HCT116 (cell line): ENCODE results near the gene POR. TPM values are rescaled to one million over a fixed set of nuclear protein-coding genes. Genes with fewer than 3 reads are reported as not detected.

ENCODE experiments used
- ATAC-seq: fragments of 200-7000 bp; cut with Tn5 transposase; 2 replicates; pipeline ENCODE4 v1.9.1; 2020; ENCODE audit warnings: mild to moderate bottlenecking, moderate library complexity
- BruUV-seq: library from RNA; stranded (reverse); fragments of 400-500 nt; replicated peaks from 2 replicates; lab custom pipeline; 2021; lab: Mats Ljungman, UMichigan
- CTCF ChIA-PET: fragments of 300-600 bp; sonication (Branson Sonifier 250); formaldehyde crosslinking; loops from one replicate; lab custom pipeline; 2021; ENCODE audit warnings: antibody characterized with exemption; lab: Charles Lee
- POLR2A ChIA-PET: fragments of 300-600, 350-600 bp; sonication (Branson Sonifier 250); formaldehyde crosslinking; loops from one replicate; lab custom pipeline; 2021; ENCODE audit warnings: antibody characterized with exemption; lab: Charles Lee
- RAD21 ChIA-PET, 2 experiments: fragments of 300-600 bp; sonication (Branson Sonifier 250); formaldehyde crosslinking; loops; one replicate each; lab custom pipeline; 2023; ENCODE audit warnings: low total read pairs in 2 of 2; ENCODE audit not compliant: uncharacterized antibody in 2 of 2, unreplicated experiment in 2 of 2, low non-redundant PET in 1 of 2; lab: Charles Lee
- DNase-seq: peaks from one replicate; pipeline ENCODE4 v3.0.0-alpha.2; 2010; ENCODE audit warnings: low read depth, low spot score
- H2AFZ ChIP-seq: fragments of 200-600 bp; shearing (Covaris generic), sonication (generic); 2 replicates; pipeline ENCODE4 v1.6.1; 2017; ENCODE audit warnings: low read depth, mixed run types, mixed read lengths, antibody characterized with exemption, low read length; ENCODE audit not compliant: poor library complexity, severe bottlenecking
- H3K27ac ChIP-seq: 2 replicates; pipeline ENCODE4 v1.5.1; 2012; ENCODE audit warnings: low read depth, low read length
- H3K27me3 ChIP-seq: fragments of 200-600 bp; sonication (generic); 2 replicates; pipeline ENCODE4 v1.6.1; 2016; ENCODE audit warnings: mixed run types, low read length, mixed read lengths; ENCODE audit not compliant: insufficient read depth
- H3K36me3 ChIP-seq, 2 experiments: fragments of 200-500 bp in 1 of 2; fragments of 200-600 bp in 1 of 2; sonication (Bioruptor generic) in 1 of 2; sonication (generic) in 1 of 2; 2 replicates each; pipeline versions ENCODE4 v1.5.1 to v1.6.1; 2014 to 2016; ENCODE audit warnings: low read length in 2 of 2, inconsistent platforms in 1 of 2, mixed read lengths in 1 of 2, mixed run types in 1 of 2; ENCODE audit not compliant: insufficient read depth in 2 of 2, control insufficient read depth in 1 of 2
- H3K4me1 ChIP-seq, 2 experiments: fragments of 200-600 bp in 1 of 2; sonication (generic) in 1 of 2; 2 replicates each; pipeline versions ENCODE4 v1.5.1 to v1.6.1; 2012 to 2017; ENCODE audit warnings: low read length in 2 of 2, inconsistent platforms in 1 of 2, mild to moderate bottlenecking in 1 of 2, mixed read lengths in 1 of 2, mixed run types in 1 of 2, moderate library complexity in 1 of 2; ENCODE audit not compliant: insufficient read depth in 2 of 2, control insufficient read depth in 1 of 2
- H3K4me2 ChIP-seq: fragments of 200-600 bp; sonication (generic); 2 replicates; pipeline ENCODE4 v1.6.1; 2017; ENCODE audit warnings: mixed run types, low read length, mixed read lengths
- H3K4me3 ChIP-seq, 2 experiments: fragments of 200-600 bp in 1 of 2; sonication (generic) in 1 of 2; replicated peaks in 1 of 2; 2 replicates each; pipeline ENCODE4 v1.5.1; 2011 to 2016; ENCODE audit warnings: low read length in 2 of 2, control low read depth in 1 of 2, low read depth in 1 of 2, mild to moderate bottlenecking in 1 of 2, mixed read lengths in 1 of 2, mixed run types in 1 of 2
- H3K79me2 ChIP-seq: fragments of 200-600 bp; sonication (generic); 2 replicates; pipeline ENCODE4 v1.6.1; 2017; ENCODE audit warnings: mild to moderate bottlenecking, mixed run types, low read length, moderate library complexity, mixed read lengths; ENCODE audit not compliant: insufficient read depth
- H3K9ac ChIP-seq: fragments of 200-600 bp; sonication (generic); 2 replicates; pipeline ENCODE4 v1.6.1; 2016; ENCODE audit warnings: low read length, mixed read lengths
- H3K9me2 ChIP-seq: fragments of 200-600 bp; sonication (generic), shearing (Covaris generic); 2 replicates; pipeline ENCODE4 v1.6.1; 2017; ENCODE audit warnings: mixed run types, mild to moderate bottlenecking, moderate library complexity; ENCODE audit not compliant: insufficient read depth
- H3K9me3 ChIP-seq, 2 experiments: fragments of 200-500 bp in 1 of 2; fragments of 200-600 bp in 1 of 2; sonication (Bioruptor generic) in 1 of 2; sonication (generic) in 1 of 2; 2 replicates each; pipeline ENCODE4 v1.6.1; 2014 to 2017; ENCODE audit warnings: low read length in 2 of 2, mixed read lengths in 2 of 2, inconsistent platforms in 1 of 2, low read depth in 1 of 2, mild to moderate bottlenecking in 1 of 2, mixed run types in 1 of 2, moderate library complexity in 1 of 2; ENCODE audit not compliant: control insufficient read depth in 1 of 2, insufficient read depth in 1 of 2
- H4K20me1 ChIP-seq: fragments of 200-600 bp; sonication (generic), shearing (Covaris generic); 2 replicates; pipeline ENCODE4 v1.6.1; 2017; ENCODE audit warnings: mixed run types, mild to moderate bottlenecking, moderate library complexity; ENCODE audit not compliant: insufficient read depth
- ATF3 ChIP-seq: IDR thresholded peaks from 2 replicates; pipeline ENCODE4 v1.6.1; 2012
- CTCF ChIP-seq, 3 experiments: fragments of 200-600 bp in 1 of 3; sonication (generic) in 1 of 3; IDR thresholded peaks in 2 of 3; conservative IDR thresholded peaks in 1 of 3; 2 replicates each; pipeline ENCODE4 v1.5.1; 2012 to 2017; ENCODE audit warnings: low read depth in 2 of 3, low read length in 2 of 3, antibody characterized with exemption in 1 of 3, borderline replicate concordance in 1 of 3, control low read depth in 1 of 3, mild to moderate bottlenecking in 1 of 3, mixed read lengths in 1 of 3, mixed run types in 1 of 3, moderate library complexity in 1 of 3; ENCODE audit not compliant: insufficient read depth in 1 of 3
- EGR1 ChIP-seq: IDR thresholded peaks from 2 replicates; pipeline ENCODE4 v1.6.1; 2012; ENCODE audit warnings: low read depth
- ELF1 ChIP-seq: IDR thresholded peaks from 2 replicates; pipeline ENCODE4 v1.6.1; 2012; ENCODE audit warnings: low read depth, borderline replicate concordance
- FOSL1 ChIP-seq: IDR thresholded peaks from 2 replicates; pipeline ENCODE4 v1.6.1; 2012; ENCODE audit warnings: low read depth
- JUND ChIP-seq: IDR thresholded peaks from 2 replicates; pipeline ENCODE4 v1.6.1; 2012
- POLR2A ChIP-seq: IDR thresholded peaks from 2 replicates; pipeline ENCODE4 v1.7.0; 2011; ENCODE audit warnings: borderline replicate concordance; ENCODE audit not compliant: insufficient read depth, insufficient read length; ENCODE audit errors: extremely low read depth
- POLR2AphosphoS5 ChIP-seq: IDR thresholded peaks from 2 replicates; pipeline ENCODE4 v1.6.1; 2011; ENCODE audit warnings: mild to moderate bottlenecking, low read depth, low read length, moderate library complexity
- RAD21 ChIP-seq: IDR thresholded peaks from 2 replicates; pipeline ENCODE4 v1.6.1; 2012; ENCODE audit warnings: low read depth, mild to moderate bottlenecking
- SIN3A ChIP-seq: IDR thresholded peaks from 2 replicates; pipeline ENCODE4 v1.6.1; 2012; ENCODE audit warnings: low read depth
- SP1 ChIP-seq: IDR thresholded peaks from 2 replicates; pipeline ENCODE4 v1.6.1; 2012; ENCODE audit warnings: low read depth
- SRF ChIP-seq: IDR thresholded peaks from 2 replicates; pipeline ENCODE4 v1.6.1; 2012; ENCODE audit warnings: low read depth
- TCF7L2 ChIP-seq: IDR thresholded peaks from 2 replicates; pipeline ENCODE4 v1.7.0; 2011; ENCODE audit warnings: borderline replicate concordance, inconsistent platforms; ENCODE audit not compliant: insufficient read depth, insufficient read length; ENCODE audit errors: extremely low read depth
- YY1 ChIP-seq: IDR thresholded peaks from 2 replicates; pipeline ENCODE4 v1.6.1; 2011; ENCODE audit warnings: low read length, low read depth, moderate library complexity, mild to moderate bottlenecking; ENCODE audit not compliant: insufficient replicate concordance; ENCODE audit errors: extremely low read depth
- ZBTB33 ChIP-seq: IDR thresholded peaks from 2 replicates; pipeline ENCODE4 v1.6.1; 2011; ENCODE audit warnings: mild to moderate bottlenecking, low read length, moderate library complexity; ENCODE audit not compliant: insufficient replicate concordance; ENCODE audit errors: extremely low read depth
- ZFX ChIP-seq: fragments of 450-650 bp; IDR thresholded peaks from 2 replicates; pipeline ENCODE4 v1.6.1; 2017
- ZNF274 ChIP-seq: fragments of 200-500 bp; sonication (Bioruptor generic); IDR thresholded peaks from 2 replicates; pipeline ENCODE4 v1.6.1; 2014; ENCODE audit warnings: mild to moderate bottlenecking, low read depth, low read length, inconsistent platforms
- intact Hi-C: fragments of 100-400 bp; cut with micrococcal nuclease; formaldehyde crosslinking; loops from 2 replicates; pipeline ENCODE4 v1.10.0; 2022
- total RNA-seq: library from RNA; stranded (reverse); gene quantifications from one replicate; pipeline ENCODE4 v1.2.1, GENCODE V29; 2021; ENCODE audit not compliant: unreplicated experiment

Gene POR
- total RNA-seq, 1 experiment from 2014 or later = 120 TPM

- no peak for ATAC-seq
- CTCF ChIA-PET = no interaction called here
- no peak overlapping the region for H2AFZ ChIP-seq
- BruUV-seq = no TSS peak
- no peak overlapping the region for H3K4me2 ChIP-seq
- no peaks in the 10 kb centered on the region for H4K20me1 ChIP-seq
- peaks cover 56% of the 10 kb centered on the region for H3K79me2 ChIP-seq
- no peaks in the 10 kb centered on the region for H3K9me3 ChIP-seq
- H3K9ac ChIP-seq = no peak overlapping the region
- H3K4me1 ChIP-seq = peaks cover 13 to 21% of the 10 kb centered on the region in 2 experiments
- H3K9me2 ChIP-seq = no peaks in the 10 kb centered on the region
- no peak for TF ChIP-seq JUND
- TF ChIP-seq SRF = no peak
- TF ChIP-seq POLR2A = no peak
- TF ChIP-seq TCF7L2 = no peak
- TF ChIP-seq RAD21 = no peak
- no peak for TF ChIP-seq ZFX
- TF ChIP-seq ATF3 = no peak
- TF ChIP-seq SIN3A = no peak
- no peak for TF ChIP-seq ZBTB33
- TF ChIP-seq FOSL1 = no peak
- TF ChIP-seq SP1 = no peak
- no peak for TF ChIP-seq ZNF274
- no peak for TF ChIP-seq YY1
- TF ChIP-seq ELF1 = no peak
- TF ChIP-seq EGR1 = no peak
- TF ChIP-seq POLR2AphosphoS5 = no peak
- TF ChIP-seq CTCF (IDR thresholded peaks at IDR 0.05 in 2 of 3, conservative IDR thresholded peaks at IDR 0.05 in 1 of 3; ENCODE audit: borderline replicate concordance in 1 of 3, insufficient read depth in 1 of 3, low read depth in 2 of 3, low read length in 2 of 3) = no peak
- TF ChIP-seq, all 23 proteins: peak for 0
- ChIA-PET RAD21 (interaction anchor here in 1 of 2 experiments (1.0 kb wide), 1 partner anchor 59 kb away, joined by 3 read pairs; no protein-coding TSS in a partner anchor), POLR2A (interaction anchor here (0.6 to 0.9 kb wide), 3 partner anchors 8 to 9 kb away, joined by 3 read pairs; partner anchors contain the start of gene POR)
- Histone ChIP-seq H3K36me3 (no peaks in the 10 kb centered on the region), H3K4me3 (no peak overlapping the region), H3K27ac (no peak overlapping the region), H3K27me3 (no peaks in the 10 kb centered on the region)
- DNase-seq = no peak
- intact Hi-C loops = no loop called here
Measured at GRCh38 chr7:75922966-75923603, 8.1 kb downstream of the POR start.
